ENCODE data around the gene KCNN3.

The KCNN3 gene

DNA sequence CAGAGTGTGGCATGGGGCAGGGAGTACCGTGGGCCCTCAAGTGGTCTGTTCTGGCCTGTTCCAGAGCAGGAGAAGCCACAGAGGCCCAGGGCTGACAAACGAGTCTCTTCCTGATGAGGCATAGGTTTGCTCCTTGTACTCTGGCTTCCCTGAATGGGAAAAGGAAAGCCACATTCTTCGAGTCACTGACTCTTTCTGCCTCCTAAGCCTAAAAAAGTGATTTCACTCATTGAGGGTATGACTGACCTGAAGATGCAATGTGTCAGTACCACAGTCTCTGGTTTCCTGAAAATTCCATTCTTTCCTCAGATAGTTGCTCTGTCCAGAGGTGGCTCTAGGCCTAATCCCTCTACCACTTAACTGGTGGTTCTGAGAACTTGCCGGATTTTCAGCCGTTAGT lies 92.3 kb downstream of the KCNN3 start:
- peaks cover 0 to 3% of the 10 kb centered on the region in 2 donors for H3K36me3 ChIP-seq (ENCODE audit: control insufficient read depth in 2 of 2, insufficient read depth in 2 of 2, low read length in 2 of 2)
- no peak overlapping the region for H3K9ac ChIP-seq (ENCODE audit: low read length in 2 of 2)
- peaks cover 2% of the 10 kb centered on the region for H3K4me1 ChIP-seq (ENCODE audit: control insufficient read depth, insufficient read depth, low read length)
- H3K27me3 ChIP-seq (ENCODE audit: control insufficient read depth in 1 of 2, insufficient read depth in 2 of 2, low read length in 2 of 2), result peaks cover 0 to 2% of the 10 kb centered on the region in 2 donors
- H3K4me3 ChIP-seq (ENCODE audit: low read length in 2 of 2), result no peak overlapping the region
- peaks cover 0 to 7% of the 10 kb centered on the region in 2 donors for H3K9me3 ChIP-seq (ENCODE audit: control insufficient read depth in 2 of 2, low read length in 2 of 2)
- no peak overlapping the region for H3K27ac ChIP-seq (ENCODE audit: low read length)

DNA sequence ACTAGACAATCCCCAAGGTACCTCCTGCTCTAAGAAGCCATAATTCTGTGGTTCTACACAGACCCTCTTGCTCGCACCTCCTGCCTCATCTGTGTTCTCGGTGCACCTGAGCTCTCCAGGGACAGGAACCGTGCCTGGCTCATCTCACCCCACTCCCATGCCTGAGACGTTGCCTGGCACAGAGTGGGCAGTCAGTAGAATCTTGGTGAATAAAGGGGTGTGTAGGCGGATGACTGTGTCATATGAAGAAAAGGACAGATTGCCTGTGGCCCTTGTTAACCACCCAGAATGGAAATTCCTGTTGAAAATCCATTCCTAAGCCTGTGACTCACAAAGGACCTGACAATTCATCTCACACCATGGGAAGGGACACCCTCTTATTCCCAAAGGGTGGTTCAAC lies 92.9 kb downstream of the KCNN3 start:
- Histone ChIP-seq H3K27me3 (ENCODE audit: control insufficient read depth in 1 of 2, insufficient read depth in 2 of 2, low read length in 2 of 2) (peaks cover 0 to 2% of the 10 kb centered on the region in 2 donors), H3K4me1 (ENCODE audit: control insufficient read depth, insufficient read depth, low read length) (peaks cover 2% of the 10 kb centered on the region), H3K27ac (ENCODE audit: low read length) (no peak overlapping the region), H3K9me3 (ENCODE audit: control insufficient read depth in 2 of 2, low read length in 2 of 2) (peaks cover 0 to 7% of the 10 kb centered on the region in 2 donors), H3K36me3 (ENCODE audit: control insufficient read depth in 2 of 2, insufficient read depth in 2 of 2, low read length in 2 of 2) (peaks cover 0 to 3% of the 10 kb centered on the region in 2 donors), H3K4me3 (ENCODE audit: low read length in 2 of 2) (no peak overlapping the region), H3K9ac (ENCODE audit: low read length in 2 of 2) (no peak overlapping the region)

DNA sequence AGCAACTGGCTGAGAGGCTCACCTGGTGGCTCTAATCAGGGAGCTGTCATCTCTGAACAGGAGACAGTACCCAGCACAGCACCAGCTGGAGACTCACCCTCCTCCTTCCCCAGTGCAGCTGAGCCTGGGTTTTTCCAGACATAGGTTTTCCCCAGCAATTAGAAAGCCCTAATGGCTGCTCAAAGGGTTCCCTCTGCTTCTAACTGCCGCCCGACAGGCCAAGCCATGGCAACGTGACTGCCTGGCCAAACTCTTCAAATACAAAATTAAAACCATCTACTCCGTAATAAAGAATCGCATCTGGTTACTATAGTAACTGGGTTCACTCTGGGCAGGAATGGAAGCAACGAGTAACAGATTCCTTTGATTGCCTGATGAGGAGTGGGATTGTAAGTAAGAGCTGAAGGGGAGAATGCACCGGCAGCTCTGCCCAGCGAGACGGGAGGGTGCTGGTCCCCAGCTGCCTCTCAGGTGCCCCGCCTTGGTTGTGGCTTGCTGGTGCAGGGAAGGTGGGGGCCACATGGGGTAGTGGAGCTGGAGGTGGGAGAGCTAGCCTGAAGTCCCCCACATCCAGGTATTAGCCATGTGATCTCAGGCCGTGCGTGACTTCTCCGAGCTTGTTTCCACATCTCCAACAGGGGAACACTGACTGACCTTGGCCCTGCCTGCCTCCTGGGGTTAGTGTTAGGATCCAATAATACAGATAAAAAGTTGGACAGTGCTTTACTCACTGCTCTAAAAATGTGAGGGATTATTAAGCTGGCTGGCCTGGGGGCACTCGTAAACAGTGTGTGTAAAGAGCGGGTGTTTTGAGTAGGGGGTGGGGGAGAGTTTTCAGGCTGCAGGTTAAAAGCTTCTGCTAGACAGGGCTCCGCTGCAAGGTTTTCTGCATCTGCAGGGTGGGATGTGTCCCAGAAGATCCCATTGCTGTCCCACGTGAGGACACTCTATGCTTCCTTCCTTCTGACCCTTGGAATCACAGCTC lies 94.2 kb downstream of the KCNN3 start:
- Histone ChIP-seq H3K4me1 (ENCODE audit: control insufficient read depth, insufficient read depth, low read length) (peaks cover 2% of the 10 kb centered on the region), H3K9ac (ENCODE audit: low read length in 2 of 2) (no peak overlapping the region), H3K4me3 (ENCODE audit: low read length in 2 of 2) (no peak overlapping the region), H3K27me3 (ENCODE audit: control insufficient read depth in 1 of 2, insufficient read depth in 2 of 2, low read length in 2 of 2) (peaks cover 0 to 2% of the 10 kb centered on the region in 2 donors), H3K36me3 (ENCODE audit: control insufficient read depth in 2 of 2, insufficient read depth in 2 of 2, low read length in 2 of 2) (peaks cover 3% of the 10 kb centered on the region in 2 donors), H3K9me3 (ENCODE audit: control insufficient read depth in 2 of 2, low read length in 2 of 2) (peaks cover 0 to 7% of the 10 kb centered on the region in 2 donors), H3K27ac (ENCODE audit: low read length) (no peak overlapping the region)

DNA sequence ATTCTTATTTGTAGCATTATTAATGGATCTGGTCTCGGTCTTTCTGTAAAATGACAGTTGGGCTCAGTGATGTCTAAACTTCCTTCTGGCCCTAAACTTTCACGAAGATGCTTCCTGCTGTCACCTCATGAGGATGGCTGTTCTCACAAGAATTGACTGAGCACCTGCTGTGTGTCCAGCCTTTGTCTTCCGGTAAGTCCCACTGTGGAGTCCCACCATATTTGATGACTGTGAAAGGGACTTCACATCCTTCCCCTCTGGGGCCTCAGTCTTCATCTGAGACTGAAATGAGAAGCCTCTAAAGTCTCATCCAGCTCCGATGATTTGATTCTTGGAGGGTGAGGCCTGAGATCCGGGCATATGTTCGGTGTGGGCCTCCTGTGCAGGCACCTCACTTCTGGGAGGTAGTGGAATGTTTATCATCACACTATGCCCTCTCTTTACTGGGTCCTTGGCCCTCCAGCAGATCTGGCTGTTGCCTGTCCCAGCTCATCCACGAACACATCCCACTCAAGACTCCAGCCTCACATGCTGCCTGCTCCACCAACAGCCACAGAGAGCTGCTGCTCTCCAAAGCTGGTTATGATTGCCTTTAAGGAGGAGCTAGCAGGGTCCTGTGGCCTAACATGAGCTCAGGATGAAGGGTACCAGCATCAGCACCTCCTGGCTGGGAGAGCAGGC lies 95.8 kb downstream of the KCNN3 start:
- Histone ChIP-seq H3K27me3 (ENCODE audit: control insufficient read depth in 1 of 2, insufficient read depth in 2 of 2, low read length in 2 of 2) (peaks cover 0 to 2% of the 10 kb centered on the region in 2 donors), H3K27ac (ENCODE audit: low read length) (no peak overlapping the region), H3K36me3 (ENCODE audit: control insufficient read depth in 2 of 2, insufficient read depth in 2 of 2, low read length in 2 of 2) (peaks cover 2 to 3% of the 10 kb centered on the region in 2 donors), H3K9ac (ENCODE audit: low read length in 2 of 2) (no peak overlapping the region), H3K4me1 (ENCODE audit: control insufficient read depth, insufficient read depth, low read length) (peaks cover 2% of the 10 kb centered on the region), H3K9me3 (ENCODE audit: control insufficient read depth in 2 of 2, low read length in 2 of 2) (peaks cover 0 to 3% of the 10 kb centered on the region in 2 donors), H3K4me3 (ENCODE audit: low read length in 2 of 2) (no peak overlapping the region)

DNA sequence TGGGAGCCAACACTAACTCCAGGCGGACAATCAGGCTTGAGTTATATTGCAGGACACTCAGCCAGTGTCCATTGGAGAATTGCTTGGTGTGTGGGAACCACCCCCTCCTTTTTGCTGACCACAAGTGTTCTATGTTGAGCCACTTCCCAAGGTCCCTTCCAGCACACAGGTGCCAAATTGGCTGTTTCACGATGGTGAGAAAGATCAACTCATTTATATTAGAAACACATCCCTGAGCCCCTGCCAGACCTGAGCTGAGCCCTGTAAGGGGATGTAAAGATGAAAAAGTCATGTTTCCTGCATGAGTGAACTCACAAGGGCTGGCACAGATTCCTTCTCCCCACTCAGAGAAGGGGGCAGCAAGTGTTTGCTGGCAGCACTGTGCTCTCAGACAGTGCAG lies 96.5 kb downstream of the KCNN3 start:
- H3K9ac ChIP-seq (ENCODE audit: low read length in 2 of 2), result no peak overlapping the region
- no peaks in the 10 kb centered on the region for H3K9me3 ChIP-seq (ENCODE audit: control insufficient read depth in 2 of 2, low read length in 2 of 2)
- no peak overlapping the region for H3K27ac ChIP-seq (ENCODE audit: low read length)
- peaks cover 0 to 2% of the 10 kb centered on the region in 2 donors for H3K27me3 ChIP-seq (ENCODE audit: control insufficient read depth in 1 of 2, insufficient read depth in 2 of 2, low read length in 2 of 2)
- H3K36me3 ChIP-seq (ENCODE audit: control insufficient read depth in 2 of 2, insufficient read depth in 2 of 2, low read length in 2 of 2), result peaks cover 0 to 3% of the 10 kb centered on the region in 2 donors
- H3K4me1 ChIP-seq (ENCODE audit: control insufficient read depth, insufficient read depth, low read length), result peaks cover 5% of the 10 kb centered on the region
- H3K4me3 ChIP-seq (ENCODE audit: low read length in 2 of 2), result no peak overlapping the region

DNA sequence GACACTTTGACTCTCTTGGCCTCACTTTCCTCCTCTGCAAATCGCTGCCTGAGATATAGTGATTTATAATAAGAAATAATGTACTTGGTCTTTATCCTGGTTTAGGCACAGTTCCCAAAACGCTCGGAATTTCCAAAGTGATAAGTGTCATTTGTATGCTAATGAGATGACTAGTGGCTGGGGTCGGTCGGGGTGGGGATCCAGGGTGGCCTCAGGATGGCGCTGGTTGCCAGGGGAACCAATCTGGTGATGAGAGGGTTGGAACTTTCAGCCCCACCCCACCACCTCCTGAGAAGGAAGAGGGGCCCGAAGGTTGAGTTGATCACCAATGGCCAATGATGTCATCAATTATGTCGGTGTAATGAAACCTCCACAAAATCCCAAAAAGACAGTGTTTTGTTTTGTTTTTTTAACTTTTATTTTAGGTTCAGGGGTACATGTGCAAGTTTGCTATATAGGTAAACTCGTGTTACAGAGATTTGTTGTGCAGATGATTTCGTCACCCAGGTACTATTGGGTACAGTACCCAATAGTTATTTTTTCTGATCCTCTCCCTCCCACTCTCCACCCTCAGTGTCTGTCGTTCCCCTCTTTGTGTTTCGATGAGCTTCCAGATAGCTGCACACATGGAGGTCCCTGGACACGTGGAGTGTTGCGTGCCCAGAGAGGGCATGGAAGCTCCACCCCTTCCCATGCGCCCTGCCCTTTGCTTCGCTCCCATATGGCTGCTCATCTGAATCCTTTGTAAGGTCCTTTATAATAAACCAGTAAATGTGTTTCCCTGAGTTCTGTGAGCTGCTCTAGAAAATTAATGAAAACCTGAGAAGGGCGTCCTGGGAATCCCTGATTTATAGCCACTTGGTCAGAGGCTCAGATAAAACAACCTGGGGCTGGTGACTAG lies 97.2 kb downstream of the KCNN3 start:
- Histone ChIP-seq H3K27ac (ENCODE audit: low read length) (no peak overlapping the region), H3K4me1 (ENCODE audit: control insufficient read depth, insufficient read depth, low read length) (peaks cover 9% of the 10 kb centered on the region), H3K4me3 (ENCODE audit: low read length in 2 of 2) (no peak overlapping the region), H3K36me3 (ENCODE audit: control insufficient read depth in 2 of 2, insufficient read depth in 2 of 2, low read length in 2 of 2) (peaks cover 0 to 3% of the 10 kb centered on the region in 2 donors), H3K9me3 (ENCODE audit: control insufficient read depth in 2 of 2, low read length in 2 of 2) (no peaks in the 10 kb centered on the region), H3K27me3 (ENCODE audit: control insufficient read depth in 1 of 2, insufficient read depth in 2 of 2, low read length in 2 of 2) (peaks cover 0 to 2% of the 10 kb centered on the region in 2 donors), H3K9ac (ENCODE audit: low read length in 2 of 2) (no peak overlapping the region)

DNA sequence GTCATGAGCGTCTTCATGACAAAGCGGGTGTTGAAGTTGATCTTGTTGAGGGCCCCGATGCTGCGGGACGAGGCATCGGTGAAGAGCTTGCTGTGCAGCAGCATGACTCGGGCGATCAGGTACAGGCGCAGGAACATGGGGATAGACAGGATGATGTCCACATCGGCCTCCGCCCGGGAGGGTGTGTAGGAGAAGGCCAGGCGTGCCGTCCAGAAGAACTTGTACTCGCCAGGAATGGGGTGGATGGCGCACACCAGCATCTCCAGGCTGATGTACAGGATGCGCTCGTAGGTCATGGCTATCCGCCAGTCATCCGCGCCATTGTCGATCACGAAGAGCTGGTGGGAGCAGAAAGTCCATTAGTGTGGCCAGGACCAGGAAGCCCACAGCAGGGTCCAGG lies 98.0 kb downstream of the KCNN3 start:
- Histone ChIP-seq H3K9me3 (ENCODE audit: control insufficient read depth in 2 of 2, low read length in 2 of 2) (no peaks in the 10 kb centered on the region), H3K36me3 (ENCODE audit: control insufficient read depth in 2 of 2, insufficient read depth in 2 of 2, low read length in 2 of 2) (peaks cover 0 to 3% of the 10 kb centered on the region in 2 donors), H3K9ac (ENCODE audit: low read length in 2 of 2) (no peak overlapping the region), H3K27ac (ENCODE audit: low read length) (no peak overlapping the region), H3K4me1 (ENCODE audit: control insufficient read depth, insufficient read depth, low read length) (peaks cover 17% of the 10 kb centered on the region), H3K27me3 (ENCODE audit: control insufficient read depth in 1 of 2, insufficient read depth in 2 of 2, low read length in 2 of 2) (peaks cover 0 to 4% of the 10 kb centered on the region in 2 donors), H3K4me3 (ENCODE audit: low read length in 2 of 2) (no peak overlapping the region)

DNA sequence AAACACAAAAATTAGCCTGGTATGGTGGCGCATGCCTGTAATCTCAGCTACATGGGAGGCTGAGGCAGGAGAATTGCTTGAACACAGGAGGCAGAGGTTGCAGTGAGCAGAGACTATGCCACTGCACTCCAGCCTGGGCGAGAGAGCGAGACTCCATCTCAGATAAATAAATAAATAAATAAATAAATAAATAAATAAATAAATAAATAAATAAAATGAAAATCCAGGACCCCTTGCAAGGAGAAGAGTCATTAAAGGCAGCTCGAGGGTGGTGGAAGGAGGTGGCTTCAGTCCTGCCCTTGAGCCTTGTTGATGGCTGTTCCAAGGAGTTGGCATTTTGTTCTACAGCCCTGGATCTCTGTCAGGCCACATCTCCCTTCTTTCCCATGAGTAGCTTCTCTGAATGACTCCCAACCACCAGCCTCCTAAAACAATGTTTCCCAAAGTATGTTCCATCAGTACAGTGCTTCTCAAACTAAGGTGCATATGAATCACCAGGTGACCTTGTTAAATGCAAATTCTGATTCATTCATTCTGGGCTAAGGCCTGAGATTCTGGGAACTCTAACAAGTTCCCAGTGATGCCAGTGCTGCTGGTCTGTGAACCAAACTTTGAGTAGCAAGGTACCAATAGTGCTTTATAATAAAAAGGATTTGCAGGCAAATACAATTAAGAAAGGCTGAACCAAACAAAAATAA lies 99.0 kb downstream of the KCNN3 start:
- Histone ChIP-seq H3K4me3 (ENCODE audit: low read length in 2 of 2) (no peak overlapping the region), H3K4me1 (ENCODE audit: control insufficient read depth, insufficient read depth, low read length) (peaks cover 15% of the 10 kb centered on the region), H3K27ac (ENCODE audit: low read length) (no peak overlapping the region), H3K36me3 (ENCODE audit: control insufficient read depth in 2 of 2, insufficient read depth in 2 of 2, low read length in 2 of 2) (peaks cover 0 to 3% of the 10 kb centered on the region in 2 donors), H3K27me3 (ENCODE audit: control insufficient read depth in 1 of 2, insufficient read depth in 2 of 2, low read length in 2 of 2) (peaks cover 0 to 4% of the 10 kb centered on the region in 2 donors), H3K9ac (ENCODE audit: low read length in 2 of 2) (no peak overlapping the region), H3K9me3 (ENCODE audit: control insufficient read depth in 2 of 2, low read length in 2 of 2) (no peaks in the 10 kb centered on the region)

DNA sequence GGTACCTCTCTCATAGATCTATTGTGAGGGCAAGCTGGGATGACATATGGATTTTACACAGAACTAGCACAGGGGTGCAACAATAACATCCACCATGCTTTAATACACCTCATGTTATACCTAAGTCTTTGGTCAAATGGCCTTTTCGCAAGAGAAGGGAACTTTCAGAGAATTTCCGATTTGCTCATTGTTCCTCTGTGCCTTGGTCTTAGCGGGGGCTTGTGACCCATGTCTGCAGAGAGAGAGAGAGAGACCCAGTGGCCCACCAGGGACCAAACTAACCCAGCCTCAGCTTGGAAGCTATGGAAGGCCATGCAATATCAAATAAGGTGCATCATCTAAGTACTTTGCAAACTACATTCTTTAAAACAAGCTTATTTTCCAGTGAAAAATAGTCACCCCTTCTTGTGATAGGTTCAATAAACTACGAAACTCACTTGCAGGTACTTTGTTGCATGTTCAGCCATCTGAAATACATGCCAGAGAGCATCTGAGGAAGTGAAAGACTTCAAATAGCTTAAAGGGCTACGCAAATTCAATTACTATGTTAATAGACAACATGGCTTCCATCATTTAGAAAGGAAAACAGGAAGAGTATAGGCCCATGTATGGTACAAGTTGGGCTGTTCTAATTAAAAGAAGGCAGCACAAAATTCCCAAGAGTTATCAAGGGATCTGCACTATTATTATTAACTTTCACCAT lies 100.7 kb downstream of the KCNN3 start:
- no peak overlapping the region for H3K27ac ChIP-seq (ENCODE audit: low read length)

More for the DNA sequence above, 100.7 kb downstream of the KCNN3 start:
- Histone ChIP-seq H3K27me3 (ENCODE audit: control insufficient read depth in 1 of 2, insufficient read depth in 2 of 2, low read length in 2 of 2) (peaks cover 0 to 2% of the 10 kb centered on the region in 2 donors), H3K4me1 (ENCODE audit: control insufficient read depth, insufficient read depth, low read length) (peaks cover 14% of the 10 kb centered on the region), H3K4me3 (ENCODE audit: low read length in 2 of 2) (no peak overlapping the region), H3K36me3 (ENCODE audit: control insufficient read depth in 2 of 2, insufficient read depth in 2 of 2, low read length in 2 of 2) (peaks cover 0 to 3% of the 10 kb centered on the region in 2 donors), H3K9ac (ENCODE audit: low read length in 2 of 2) (no peak overlapping the region), H3K9me3 (ENCODE audit: control insufficient read depth in 2 of 2, low read length in 2 of 2) (no peaks in the 10 kb centered on the region)

All from stomach smooth muscle (tissue), 2 donors.